Measurements from ENCODE around the gene DMD.

Gene DMD

DNA sequence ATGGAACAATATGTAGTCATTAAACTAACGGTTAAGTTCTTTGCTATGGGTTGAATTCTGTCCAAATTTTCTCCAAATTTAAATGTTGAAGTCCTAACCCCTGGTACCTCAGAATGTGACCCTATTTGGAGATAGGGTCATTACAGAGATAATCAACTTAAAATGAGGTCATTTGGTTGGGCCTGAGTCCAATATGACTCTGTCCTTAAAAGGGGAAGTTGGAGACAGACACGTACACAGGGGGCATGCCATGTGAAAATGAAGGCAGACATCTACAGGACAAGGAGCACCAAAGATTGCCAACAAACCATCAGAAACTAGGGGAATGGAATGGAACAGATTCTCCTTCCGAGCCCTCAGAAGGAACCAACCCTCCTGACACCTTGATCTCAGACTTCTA is 1647.6 kb downstream of the DMD start:
- no peak for TF ChIP-seq CTCF (IDR thresholded peaks at IDR 0.05; ENCODE audit: borderline replicate concordance, insufficient read depth, low read depth, low read length)
- H3K4me3 ChIP-seq (ENCODE audit: low read depth, low read length) = no peak overlapping the region

DNA sequence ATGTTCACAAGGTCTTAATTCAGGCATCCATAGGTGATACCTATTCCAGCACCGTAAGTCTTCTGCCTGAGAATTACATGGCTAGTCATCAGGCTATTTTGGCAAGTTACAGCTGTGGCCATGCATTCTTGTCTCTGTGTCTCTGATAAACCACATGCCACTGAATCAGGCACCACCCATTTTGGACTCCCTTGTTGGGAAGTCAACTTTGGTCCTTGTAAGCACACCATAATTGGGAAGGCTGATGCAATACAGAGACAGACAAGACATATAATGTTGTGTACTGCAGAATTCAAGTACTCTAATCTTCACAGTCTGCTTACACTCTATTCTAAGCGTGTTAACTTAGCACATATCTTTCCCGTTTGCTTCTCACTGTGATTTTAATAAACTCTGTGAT is 1655.8 kb downstream of the DMD start:
- TF ChIP-seq CTCF (IDR thresholded peaks at IDR 0.05; ENCODE audit: borderline replicate concordance, insufficient read depth, low read depth, low read length) = no peak
- no peak overlapping the region for H3K4me3 ChIP-seq (ENCODE audit: low read depth, low read length)

- no peak overlapping the region for H3K4me3 ChIP-seq (ENCODE audit: low read depth, low read length)
- TF ChIP-seq CTCF (IDR thresholded peaks at IDR 0.05; ENCODE audit: borderline replicate concordance, insufficient read depth, low read depth, low read length) = no peak
These were observed 1659.4 kb downstream of the DMD start for GRCh38 chrX:31551913-31552312.

DNA sequence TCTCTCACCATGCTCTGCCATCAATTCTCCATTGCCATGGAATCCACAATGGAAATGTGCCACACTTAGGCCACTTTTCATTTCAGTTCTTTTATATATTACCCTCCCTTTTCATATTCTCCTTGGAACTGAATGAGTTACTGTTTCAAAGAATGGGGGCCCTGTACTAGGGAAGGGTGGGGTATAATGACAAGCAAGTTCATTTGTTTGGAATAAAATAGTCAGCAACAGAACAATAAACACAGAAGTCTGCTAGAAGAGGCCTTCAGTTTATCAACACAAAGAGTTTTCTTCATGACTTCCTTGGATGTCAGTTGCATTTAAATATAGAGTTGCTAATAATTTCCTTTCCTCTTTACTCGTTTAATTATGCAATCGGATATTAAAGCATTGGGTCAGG is 1661.2 kb downstream of the DMD start:
- no peak for TF ChIP-seq CTCF (IDR thresholded peaks at IDR 0.05; ENCODE audit: borderline replicate concordance, insufficient read depth, low read depth, low read length)
- no peak overlapping the region for H3K4me3 ChIP-seq (ENCODE audit: low read depth, low read length)

GRCh38 chrX:31547816-31548215 is 1663.5 kb downstream of the DMD start:
- no peak overlapping the region for H3K4me3 ChIP-seq (ENCODE audit: low read depth, low read length)
- TF ChIP-seq CTCF (IDR thresholded peaks at IDR 0.05; ENCODE audit: borderline replicate concordance, insufficient read depth, low read depth, low read length) = no peak

DNA sequence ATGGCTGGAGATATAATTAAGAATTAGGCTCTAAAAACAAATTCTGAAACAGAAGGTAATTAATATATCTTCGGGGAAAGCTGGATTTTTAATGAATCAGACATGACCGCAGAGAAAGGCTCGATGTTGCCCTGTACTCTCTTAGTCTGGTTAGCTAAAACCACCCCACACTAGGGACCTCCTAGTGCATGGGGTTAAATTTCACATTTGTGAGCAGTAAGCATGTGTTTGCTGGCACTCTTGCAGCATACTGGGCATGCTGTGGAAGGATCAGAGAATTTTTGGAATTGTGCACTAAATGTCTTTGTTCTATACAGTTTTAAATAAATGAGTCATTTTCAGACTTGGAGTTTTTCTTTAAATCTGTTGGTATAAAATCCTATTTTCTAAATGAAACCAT is 1663.9 kb downstream of the DMD start:
- TF ChIP-seq CTCF (IDR thresholded peaks at IDR 0.05; ENCODE audit: borderline replicate concordance, insufficient read depth, low read depth, low read length) = no peak
- H3K4me3 ChIP-seq (ENCODE audit: low read depth, low read length) = no peak overlapping the region

- H3K4me3 ChIP-seq (ENCODE audit: low read depth, low read length) = no peak overlapping the region
- TF ChIP-seq CTCF (IDR thresholded peaks at IDR 0.05; ENCODE audit: borderline replicate concordance, insufficient read depth, low read depth, low read length) = no peak
These were observed 1665.2 kb downstream of the DMD start for GRCh38 chrX:31546126-31546525.
